GM19438 (cell line): ENCODE data around the gene DLGAP4.

Experiments
- ATAC-seq: cut with Tn5 transposase; IDR thresholded peaks from one replicate; pipeline ENCODE4 v1.9.1; 2021; ENCODE audit warnings: low read depth; ENCODE audit not compliant: unreplicated experiment

The DLGAP4 gene

GRCh38 chr20:36307412-36308325, 1.5 kb downstream of the DLGAP4 start:
- ATAC-seq, result no peak

GRCh38 chr20:36308353-36308752, 2.2 kb downstream of the DLGAP4 start:
- ATAC-seq, result no peak

- ATAC-seq, result no peak
These were observed 2.8 kb downstream of the DLGAP4 start for GRCh38 chr20:36308986-36309385.

GRCh38 chr20:36309643-36310042, 3.5 kb downstream of the DLGAP4 start:
- no peak for ATAC-seq

GRCh38 chr20:36310215-36310981, 4.3 kb downstream of the DLGAP4 start:
- ATAC-seq, result no peak

GRCh38 chr20:36311141-36311853, 5.2 kb downstream of the DLGAP4 start:
- ATAC-seq, result no peak

- ATAC-seq, result no peak
These were observed 6.0 kb downstream of the DLGAP4 start for GRCh38 chr20:36311854-36312723.

- no peak for ATAC-seq
These were observed 6.7 kb downstream of the DLGAP4 start for GRCh38 chr20:36312724-36313441.

- no peak for ATAC-seq
These were observed 7.3 kb downstream of the DLGAP4 start for GRCh38 chr20:36313476-36313875.

GRCh38 chr20:36313926-36314325, 7.8 kb downstream of the DLGAP4 start:
- ATAC-seq, result no peak

- ATAC-seq, result no peak
These were observed 8.8 kb downstream of the DLGAP4 start for GRCh38 chr20:36314734-36315544.

GRCh38 chr20:36315545-36316351, 9.6 kb downstream of the DLGAP4 start:
- no peak for ATAC-seq

GRCh38 chr20:36317675-36318074, 11.5 kb downstream of the DLGAP4 start:
- no peak for ATAC-seq

GRCh38 chr20:36318166-36318565, 12.0 kb downstream of the DLGAP4 start:
- ATAC-seq, result no peak

- ATAC-seq, result no peak
These were observed 13.5 kb downstream of the DLGAP4 start for GRCh38 chr20:36319356-36320260.

- ATAC-seq, result no peak
These were observed 14.2 kb downstream of the DLGAP4 start for GRCh38 chr20:36320261-36320897.
